Kidney (tissue), 14 donors: ENCODE results near the gene LARGE1. TPM values are rescaled to one million over a fixed set of nuclear protein-coding genes. Genes with fewer than 3 reads are reported as not detected.

Source experiments
- DNase-seq, 5 donors: peaks; one replicate each; pipeline ENCODE4 v3.0.0-alpha.2; 2013 to 2020
- FAIRE-seq: peaks from 2 replicates; lab custom pipeline; 2012; peaks lifted over from hg19 to GRCh38; lab: Jason Lieb, UNC
- H3K27ac ChIP-seq, 2 donors: one replicate each; pipeline ENCODE4 v1.7.0; 2013; ENCODE audit warnings: low read depth in 2 of 2, low read length in 2 of 2, inconsistent platforms in 1 of 2
- H3K27me3 ChIP-seq: one replicate; pipeline ENCODE4 v1.7.1; 2013; ENCODE audit warnings: low read length, inconsistent platforms; ENCODE audit not compliant: control insufficient read depth, insufficient read depth
- H3K36me3 ChIP-seq, 3 donors: one replicate each; pipeline versions ENCODE4 v1.7.0 to v1.7.1; 2013; ENCODE audit warnings: low read length in 3 of 3, control low read depth in 1 of 3, inconsistent platforms in 1 of 3; ENCODE audit not compliant: insufficient read depth in 3 of 3, control insufficient read depth in 2 of 3
- H3K4me1 ChIP-seq, 3 donors: one replicate each; pipeline versions ENCODE4 v1.7.0 to v1.7.1; 2013; ENCODE audit warnings: low read length in 3 of 3, inconsistent platforms in 1 of 3, low read depth in 1 of 3; ENCODE audit not compliant: control insufficient read depth in 2 of 3, insufficient read depth in 2 of 3
- H3K4me3 ChIP-seq, 3 donors: one replicate each; pipeline versions ENCODE4 v1.7.0 to v1.8.1; 2013; ENCODE audit warnings: low read length in 3 of 3, control low read depth in 1 of 3, inconsistent platforms in 1 of 3
- H3K9ac ChIP-seq, 3 donors: one replicate each; pipeline versions ENCODE4 v1.7.0 to v1.7.1; 2013; ENCODE audit warnings: low read length in 3 of 3, control low read depth in 1 of 3, inconsistent platforms in 1 of 3
- H3K9me3 ChIP-seq, 3 donors: one replicate each; pipeline versions ENCODE4 v1.7.0 to v1.7.1; 2013; ENCODE audit warnings: low read length in 3 of 3, control low read depth in 1 of 3, inconsistent platforms in 1 of 3; ENCODE audit not compliant: control insufficient read depth in 2 of 3, insufficient read depth in 1 of 3
- CTCF ChIP-seq: IDR thresholded peaks from 3 replicates; pipeline ENCODE4 v1.5.1; 2012; ENCODE audit warnings: mild to moderate bottlenecking, moderate library complexity, borderline replicate concordance; ENCODE audit not compliant: insufficient read depth; ENCODE audit errors: extremely low read depth
- intact Hi-C: fragments of 100-400 bp; cut with DNase I; formaldehyde crosslinking; loops from one replicate; pipeline ENCODE4 v1.11.1; 2022
- polyA plus RNA-seq: library from polyadenylated mRNA; stranded (reverse); fragments of 350-450 nt; fragmentation: Illumina TruSeq; extraction: RNeasy Lipid Tissue Mini Kit (QIAGEN cat#74804); gene quantifications from one replicate; pipeline ENCODE4 v1.2.3, GENCODE V29; 2014; ENCODE audit warnings: low read depth, low replicate concordance; ENCODE audit not compliant: insufficient read depth
- total RNA-seq: library from RNA; stranded (reverse); fragmentation: NEBNext Ultra II Directional; extraction: Animal tissue kit (Norgen Biotek cat#: 25700); gene quantifications from one replicate; pipeline ENCODE4 v1.2.1, GENCODE V29; 2021
- donor health status: control.
- donor health status: control.
- donor health status: control.
- donor health status: control.
- donor health status: control.
- donor health status: DM: yes; HTN: yes; CAD: no.
- donor health status: Normal renal cell carcinoma (clear cell type).

Gene LARGE1
- total and polyA plus RNA-seq, 2 donors from 2014 or later, result 5.0 to 22.9 TPM

- no peak for DNase-seq
- no peak for FAIRE-seq
- no peak overlapping the region for H3K4me3 ChIP-seq
- no peak overlapping the region for H3K27ac ChIP-seq
- intact Hi-C loops, result no loop called here
- H3K9me3 ChIP-seq, result no peaks in the 10 kb centered on the region
- H3K4me1 ChIP-seq, result peaks cover 0 to 2% (median 0%) of the 10 kb centered on the region in 3 donors
- H3K27me3 ChIP-seq, result no peaks in the 10 kb centered on the region
- no peak for TF ChIP-seq CTCF
- H3K9ac ChIP-seq, result no peak overlapping the region
- H3K36me3 ChIP-seq, result no peaks in the 10 kb centered on the region
Observed at GRCh38 chr22:33562501-33562900, 357.8 kb downstream of the LARGE1 start.

GRCh38 chr22:33561149-33561807 is 359.0 kb downstream of the LARGE1 start:
- no peak for TF ChIP-seq CTCF
- Histone ChIP-seq H3K36me3 (no peaks in the 10 kb centered on the region), H3K27ac (no peak overlapping the region), H3K9me3 (no peaks in the 10 kb centered on the region), H3K4me3 (no peak overlapping the region), H3K27me3 (no peaks in the 10 kb centered on the region), H3K4me1 (peaks cover 0 to 2% (median 0%) of the 10 kb centered on the region in 3 donors), H3K9ac (no peak overlapping the region)
- intact Hi-C loops, result no loop called here
- FAIRE-seq (no peak), DNase-seq (no peak)

- Histone ChIP-seq H3K9ac (no peak overlapping the region), H3K4me3 (no peak overlapping the region)
- FAIRE-seq, result no peak
Observed at GRCh38 chr22:33557836-33558235, 362.4 kb downstream of the LARGE1 start.

More at GRCh38 chr22:33557836-33558235, 362.4 kb downstream of the LARGE1 start:
- no peak overlapping the region for H3K27ac ChIP-seq
- H3K36me3 ChIP-seq, result no peaks in the 10 kb centered on the region
- H3K4me1 ChIP-seq, result peaks cover 0 to 4% (median 0%) of the 10 kb centered on the region in 3 donors
- H3K9me3 ChIP-seq, result no peaks in the 10 kb centered on the region
- intact Hi-C loops, result no loop called here
- TF ChIP-seq CTCF, result no peak
- DNase-seq, result no peak
- no peaks in the 10 kb centered on the region for H3K27me3 ChIP-seq
